ENCODE data around the gene ATR.

GRCh38 chr3:142459929-142460328, 118.6 kb downstream of the ATR start:
- no peak for TF ChIP-seq RCOR1 (IDR thresholded peaks at IDR 0.05; ENCODE audit: insufficient replicate concordance, low read length)
- TF ChIP-seq CTCF (conservative IDR thresholded peaks at IDR 0.05; ENCODE audit: low read depth, low read length), result no peak
- TF ChIP-seq POLR2A (IDR thresholded peaks at IDR 0.05; ENCODE audit: low read depth, low read length), result no peak
- no peak for TF ChIP-seq MAFK (IDR thresholded peaks at IDR 0.05; ENCODE audit: low read depth, low read length)
- TF ChIP-seq SMC3 (IDR thresholded peaks at IDR 0.05; ENCODE audit: low read depth, low read length), result no peak
- TF ChIP-seq RAD21 (IDR thresholded peaks at IDR 0.05; ENCODE audit: low read length), result no peak
- no peak for TF ChIP-seq CEBPB (IDR thresholded peaks at IDR 0.05; ENCODE audit: low read depth, low read length)
- TF ChIP-seq USF2 (IDR thresholded peaks at IDR 0.05; ENCODE audit: low read depth, low read length), result no peak
- TF ChIP-seq FOS (IDR thresholded peaks at IDR 0.05; ENCODE audit: low read depth, low read length), result no peak
- no peak for TF ChIP-seq MXI1 (IDR thresholded peaks at IDR 0.05; ENCODE audit: borderline replicate concordance, low read depth, low read length)
- TF ChIP-seq BHLHE40 (IDR thresholded peaks at IDR 0.05; ENCODE audit: low read depth, low read length), result no peak
- no peak for TF ChIP-seq MAZ (IDR thresholded peaks at IDR 0.05; ENCODE audit: borderline replicate concordance, low read depth, low read length)
